ENCODE measurements around the gene TPSD1.
"Not testable (repeated sequence)": the region's sequence is repeated elsewhere in the genome, so short reads cannot be mapped to it uniquely, and the experiment has no call there.

TPSD1 gene

GRCh38 chr16:1236659-1237058 lies 19.2 kb upstream of the TPSD1 start:
- H3K4me1 ChIP-seq (ENCODE audit: control extremely low read depth in 1 of 4, control insufficient read depth in 4 of 4, insufficient read depth in 4 of 4, low read length in 3 of 4); DNase-seq; CTCF ChIA-PET; POLR2A ChIA-PET; H3K36me3 ChIP-seq (ENCODE audit: control insufficient read depth in 4 of 4, insufficient read depth in 4 of 4, low read length in 3 of 4); H3K27ac ChIP-seq (ENCODE audit: insufficient read depth in 1 of 2, low read depth in 1 of 2, low read length in 2 of 2, poor library complexity in 1 of 2, severe bottlenecking in 2 of 2); H3K4me3 ChIP-seq (ENCODE audit: control insufficient read depth in 1 of 7, extremely low read depth in 1 of 7, insufficient read depth in 4 of 7, low read depth in 2 of 7, low read length in 6 of 7); H3K9me3 ChIP-seq (ENCODE audit: control extremely low read depth in 1 of 5, control insufficient read depth in 4 of 5, insufficient read depth in 2 of 5, low read depth in 1 of 5, low read length in 4 of 5); H3K27me3 ChIP-seq (replicated peaks in 2 of 5; ENCODE audit: control insufficient read depth in 4 of 5, insufficient read depth in 5 of 5, low read length in 4 of 5): not testable (repeated sequence)
- whole genome bisulfite sequencing (ENCODE audit: insufficient coverage), result no CpG with 5 or more reads among the region's 29 CpGs

DNA sequence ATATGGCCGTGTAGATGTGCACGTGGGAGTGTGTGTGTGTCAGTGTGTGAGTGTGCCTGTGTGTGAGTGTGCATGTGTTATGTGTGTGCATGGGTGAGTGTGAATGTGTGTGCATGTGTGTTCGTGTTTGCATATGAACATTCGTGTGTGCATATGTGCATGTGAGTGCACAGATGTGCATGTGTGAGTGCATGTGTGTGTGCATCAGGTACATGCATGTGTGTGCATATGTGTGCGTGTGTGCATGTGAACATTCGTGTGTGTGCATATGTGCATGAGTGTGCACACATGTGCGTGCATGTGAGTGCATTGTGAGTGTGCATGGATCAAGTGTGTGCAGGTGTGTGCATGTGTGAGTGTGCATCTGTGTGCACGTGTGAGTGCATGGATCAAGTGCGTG lies 17.9 kb upstream of the TPSD1 start:
- Histone ChIP-seq H3K9me3 (ENCODE audit: control extremely low read depth in 1 of 5, control insufficient read depth in 4 of 5, insufficient read depth in 2 of 5, low read depth in 1 of 5, low read length in 4 of 5) (no peaks in the 10 kb centered on the region), H3K27me3 (replicated peaks in 2 of 5; ENCODE audit: control insufficient read depth in 4 of 5, insufficient read depth in 5 of 5, low read length in 4 of 5) (peaks cover 0 to 3% (median 0%) of the 10 kb centered on the region in 5 experiments), H3K4me3 (ENCODE audit: control insufficient read depth in 1 of 7, extremely low read depth in 1 of 7, insufficient read depth in 4 of 7, low read depth in 2 of 7, low read length in 6 of 7) (no peak overlapping the region), H3K27ac (ENCODE audit: insufficient read depth in 1 of 2, low read depth in 1 of 2, low read length in 2 of 2, poor library complexity in 1 of 2, severe bottlenecking in 2 of 2) (no peak overlapping the region), H3K4me1 (ENCODE audit: control extremely low read depth in 1 of 4, control insufficient read depth in 4 of 4, insufficient read depth in 4 of 4, low read length in 3 of 4) (peaks cover 0 to 5% (median 0%) of the 10 kb centered on the region in 4 experiments), H3K36me3 (ENCODE audit: control insufficient read depth in 4 of 4, insufficient read depth in 4 of 4, low read length in 3 of 4) (no peaks in the 10 kb centered on the region)
- ChIA-PET CTCF (no interaction called here), POLR2A (no interaction called here)
- DNase-seq, result no peak
- 98% methylated on average over 7 of the region's 9 CpGs for WGBS (ENCODE audit: insufficient coverage)

DNA sequence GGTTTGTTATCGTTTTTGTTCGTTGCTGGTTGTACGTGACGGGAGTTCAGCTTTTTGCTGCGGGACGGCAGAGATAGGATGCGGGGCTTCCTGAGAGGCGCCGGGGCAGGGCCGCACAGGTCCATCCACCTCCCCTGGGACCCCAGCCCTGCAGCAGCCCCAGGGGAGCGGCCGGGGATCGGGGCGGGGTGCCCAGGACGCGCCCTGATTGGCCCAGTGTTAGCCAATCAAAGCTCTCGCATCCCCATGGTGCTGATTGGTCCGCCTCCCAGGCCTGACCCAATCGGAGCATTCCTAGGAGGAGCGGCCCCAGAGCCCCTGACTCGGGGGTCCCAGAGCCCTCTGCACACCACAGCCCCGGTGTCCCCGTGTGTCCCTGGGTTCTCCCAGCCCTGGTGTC lies 17.0 kb upstream of the TPSD1 start:
- H3K27me3 ChIP-seq (replicated peaks in 2 of 5; ENCODE audit: control insufficient read depth in 4 of 5, insufficient read depth in 5 of 5, low read length in 4 of 5); H3K4me3 ChIP-seq (ENCODE audit: control insufficient read depth in 1 of 7, extremely low read depth in 1 of 7, insufficient read depth in 4 of 7, low read depth in 2 of 7, low read length in 6 of 7); H3K36me3 ChIP-seq (ENCODE audit: control insufficient read depth in 4 of 4, insufficient read depth in 4 of 4, low read length in 3 of 4); POLR2A ChIA-PET; CTCF ChIA-PET; DNase-seq; H3K9me3 ChIP-seq (ENCODE audit: control extremely low read depth in 1 of 5, control insufficient read depth in 4 of 5, insufficient read depth in 2 of 5, low read depth in 1 of 5, low read length in 4 of 5); H3K4me1 ChIP-seq (ENCODE audit: control extremely low read depth in 1 of 4, control insufficient read depth in 4 of 4, insufficient read depth in 4 of 4, low read length in 3 of 4); H3K27ac ChIP-seq (ENCODE audit: insufficient read depth in 1 of 2, low read depth in 1 of 2, low read length in 2 of 2, poor library complexity in 1 of 2, severe bottlenecking in 2 of 2): not testable (repeated sequence)
- WGBS (ENCODE audit: insufficient coverage), result 94% methylated on average over 8 of the region's 23 CpGs

DNA sequence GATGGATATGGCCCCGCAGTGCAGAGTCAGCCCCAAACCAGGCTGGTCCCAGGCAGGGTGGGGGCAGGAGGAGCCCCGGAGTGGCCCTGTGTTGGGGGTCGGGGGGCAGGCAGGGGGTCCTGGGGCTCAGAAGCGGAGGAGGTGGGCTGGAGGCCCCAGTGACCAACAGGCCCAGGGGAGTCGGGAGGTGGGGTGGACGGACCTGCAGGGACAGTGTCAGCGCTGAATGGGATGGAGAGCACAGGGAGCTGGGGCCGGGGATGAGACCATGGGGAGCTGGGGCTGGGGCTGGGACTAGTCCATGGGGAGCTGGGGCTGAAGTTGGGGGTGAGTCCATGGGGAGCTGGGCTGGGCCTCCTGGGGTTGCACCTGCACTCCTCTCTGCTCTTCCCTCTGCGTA lies 16.3 kb upstream of the TPSD1 start:
- H3K36me3 ChIP-seq (ENCODE audit: control insufficient read depth in 4 of 4, insufficient read depth in 4 of 4, low read length in 3 of 4); DNase-seq; H3K9me3 ChIP-seq (ENCODE audit: control extremely low read depth in 1 of 5, control insufficient read depth in 4 of 5, insufficient read depth in 2 of 5, low read depth in 1 of 5, low read length in 4 of 5); POLR2A ChIA-PET; CTCF ChIA-PET; H3K4me3 ChIP-seq (ENCODE audit: control insufficient read depth in 1 of 7, extremely low read depth in 1 of 7, insufficient read depth in 4 of 7, low read depth in 2 of 7, low read length in 6 of 7); H3K27me3 ChIP-seq (replicated peaks in 2 of 5; ENCODE audit: control insufficient read depth in 4 of 5, insufficient read depth in 5 of 5, low read length in 4 of 5); H3K27ac ChIP-seq (ENCODE audit: insufficient read depth in 1 of 2, low read depth in 1 of 2, low read length in 2 of 2, poor library complexity in 1 of 2, severe bottlenecking in 2 of 2): not testable (repeated sequence)
- WGBS (ENCODE audit: insufficient coverage), result 100% methylated on average over 1 of the region's 9 CpGs
- H3K4me1 ChIP-seq (ENCODE audit: control extremely low read depth in 1 of 4, control insufficient read depth in 4 of 4, insufficient read depth in 4 of 4, low read length in 3 of 4), result peaks cover 0 to 15% (median 1%) of the 10 kb centered on the region in 4 experiments

DNA sequence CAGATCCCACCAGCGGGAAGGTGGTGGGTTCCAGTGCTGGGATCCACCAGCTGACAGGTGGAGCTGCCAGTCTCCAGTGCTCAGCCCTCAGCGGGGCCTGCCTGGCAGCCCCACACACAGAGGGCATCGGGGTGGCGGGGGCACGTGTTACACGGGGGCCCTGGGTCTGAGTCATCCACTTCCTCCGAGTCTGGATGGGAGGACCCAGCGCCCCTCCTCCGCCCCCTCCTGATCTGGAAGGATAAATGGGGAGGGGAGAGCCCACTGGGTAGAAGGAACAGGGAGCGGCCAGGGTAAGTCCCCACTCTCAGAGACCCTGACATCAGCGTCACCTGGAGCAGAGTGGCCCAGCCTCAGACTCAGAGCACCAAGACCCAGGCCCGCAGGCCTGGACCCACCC lies 15.4 kb upstream of the TPSD1 start, which contains the start of gene TPSAB1:
Gene TPSAB1, plus strand, starts transcription at position 270 of the 400 bp plus-strand sequence. CDS start 234 bp downstream, outside the sequence.
- H3K27me3 ChIP-seq (replicated peaks in 2 of 5; ENCODE audit: control insufficient read depth in 4 of 5, insufficient read depth in 5 of 5, low read length in 4 of 5); H3K36me3 ChIP-seq (ENCODE audit: control insufficient read depth in 4 of 4, insufficient read depth in 4 of 4, low read length in 3 of 4); POLR2A ChIA-PET; H3K9me3 ChIP-seq (ENCODE audit: control extremely low read depth in 1 of 5, control insufficient read depth in 4 of 5, insufficient read depth in 2 of 5, low read depth in 1 of 5, low read length in 4 of 5); H3K4me3 ChIP-seq (ENCODE audit: control insufficient read depth in 1 of 7, extremely low read depth in 1 of 7, insufficient read depth in 4 of 7, low read depth in 2 of 7, low read length in 6 of 7); DNase-seq; CTCF ChIA-PET; H3K27ac ChIP-seq (ENCODE audit: insufficient read depth in 1 of 2, low read depth in 1 of 2, low read length in 2 of 2, poor library complexity in 1 of 2, severe bottlenecking in 2 of 2): not testable (repeated sequence)
- peaks cover 0 to 24% (median 7%) of the 10 kb centered on the region in 4 experiments for H3K4me1 ChIP-seq (ENCODE audit: control extremely low read depth in 1 of 4, control insufficient read depth in 4 of 4, insufficient read depth in 4 of 4, low read length in 3 of 4)
- no CpG with 5 or more reads among the region's 12 CpGs for WGBS (ENCODE audit: insufficient coverage)

DNA sequence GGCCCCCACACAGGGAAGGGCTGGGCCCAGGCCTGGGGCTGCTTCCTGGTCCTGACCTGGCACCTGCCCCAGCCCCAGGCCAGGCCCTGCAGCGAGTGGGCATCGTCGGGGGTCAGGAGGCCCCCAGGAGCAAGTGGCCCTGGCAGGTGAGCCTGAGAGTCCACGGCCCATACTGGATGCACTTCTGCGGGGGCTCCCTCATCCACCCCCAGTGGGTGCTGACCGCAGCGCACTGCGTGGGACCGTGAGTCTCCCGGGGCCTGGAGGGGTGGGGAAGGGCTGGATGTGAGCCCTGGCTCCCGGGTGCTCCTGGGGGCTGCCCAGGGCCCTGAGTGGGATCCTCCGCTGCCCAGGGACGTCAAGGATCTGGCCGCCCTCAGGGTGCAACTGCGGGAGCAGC lies 14.8 kb upstream of the TPSD1 start:
- H3K36me3 ChIP-seq (ENCODE audit: control insufficient read depth in 4 of 4, insufficient read depth in 4 of 4, low read length in 3 of 4); H3K27ac ChIP-seq (ENCODE audit: insufficient read depth in 1 of 2, low read depth in 1 of 2, low read length in 2 of 2, poor library complexity in 1 of 2, severe bottlenecking in 2 of 2); H3K4me3 ChIP-seq (ENCODE audit: control insufficient read depth in 1 of 7, extremely low read depth in 1 of 7, insufficient read depth in 4 of 7, low read depth in 2 of 7, low read length in 6 of 7); POLR2A ChIA-PET; H3K9me3 ChIP-seq (ENCODE audit: control extremely low read depth in 1 of 5, control insufficient read depth in 4 of 5, insufficient read depth in 2 of 5, low read depth in 1 of 5, low read length in 4 of 5); DNase-seq; CTCF ChIA-PET; H3K27me3 ChIP-seq (replicated peaks in 2 of 5; ENCODE audit: control insufficient read depth in 4 of 5, insufficient read depth in 5 of 5, low read length in 4 of 5): not testable (repeated sequence)
- H3K4me1 ChIP-seq (ENCODE audit: control extremely low read depth in 1 of 4, control insufficient read depth in 4 of 4, insufficient read depth in 4 of 4, low read length in 3 of 4), result peaks cover 0 to 30% (median 11%) of the 10 kb centered on the region in 4 experiments
- WGBS (ENCODE audit: insufficient coverage), result 83% methylated on average over 1 of the region's 15 CpGs

DNA sequence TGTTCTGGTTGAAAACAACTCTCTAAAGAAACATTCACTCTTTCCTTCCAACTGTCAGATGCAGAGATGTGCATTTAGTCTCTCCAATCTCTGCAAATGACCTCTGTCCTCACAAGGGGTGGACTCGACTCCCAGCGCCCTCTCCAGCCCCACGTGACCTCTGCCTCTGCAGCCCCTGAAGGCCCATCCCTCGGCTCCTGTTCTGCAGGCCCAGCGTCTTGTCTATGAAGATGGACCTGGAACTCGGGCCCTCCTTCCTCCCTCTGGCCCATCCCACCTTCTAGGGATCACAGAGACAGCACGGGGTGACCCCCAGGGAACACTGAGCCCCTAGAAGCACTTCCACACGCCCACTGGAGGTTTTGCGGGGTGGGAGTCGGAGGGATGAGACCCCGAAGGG lies 12.5 kb upstream of the TPSD1 start:
- 100% methylated on average over 4 of the region's 11 CpGs for WGBS (ENCODE audit: insufficient coverage)
- DNase-seq; CTCF ChIA-PET; H3K4me3 ChIP-seq (ENCODE audit: control insufficient read depth in 1 of 7, extremely low read depth in 1 of 7, insufficient read depth in 4 of 7, low read depth in 2 of 7, low read length in 6 of 7); H3K9me3 ChIP-seq (ENCODE audit: control extremely low read depth in 1 of 5, control insufficient read depth in 4 of 5, insufficient read depth in 2 of 5, low read depth in 1 of 5, low read length in 4 of 5); H3K27ac ChIP-seq (ENCODE audit: insufficient read depth in 1 of 2, low read depth in 1 of 2, low read length in 2 of 2, poor library complexity in 1 of 2, severe bottlenecking in 2 of 2); POLR2A ChIA-PET; H3K36me3 ChIP-seq (ENCODE audit: control insufficient read depth in 4 of 4, insufficient read depth in 4 of 4, low read length in 3 of 4); H3K27me3 ChIP-seq (replicated peaks in 2 of 5; ENCODE audit: control insufficient read depth in 4 of 5, insufficient read depth in 5 of 5, low read length in 4 of 5): not testable (repeated sequence)
- H3K4me1 ChIP-seq (ENCODE audit: control extremely low read depth in 1 of 4, control insufficient read depth in 4 of 4, insufficient read depth in 4 of 4, low read length in 3 of 4), result peaks cover 0 to 43% (median 14%) of the 10 kb centered on the region in 4 experiments

Data from common myeloid progenitor, CD34-positive (primary cell).